ENCODE results near the gene NFE2L2.

Gene NFE2L2

DNA sequence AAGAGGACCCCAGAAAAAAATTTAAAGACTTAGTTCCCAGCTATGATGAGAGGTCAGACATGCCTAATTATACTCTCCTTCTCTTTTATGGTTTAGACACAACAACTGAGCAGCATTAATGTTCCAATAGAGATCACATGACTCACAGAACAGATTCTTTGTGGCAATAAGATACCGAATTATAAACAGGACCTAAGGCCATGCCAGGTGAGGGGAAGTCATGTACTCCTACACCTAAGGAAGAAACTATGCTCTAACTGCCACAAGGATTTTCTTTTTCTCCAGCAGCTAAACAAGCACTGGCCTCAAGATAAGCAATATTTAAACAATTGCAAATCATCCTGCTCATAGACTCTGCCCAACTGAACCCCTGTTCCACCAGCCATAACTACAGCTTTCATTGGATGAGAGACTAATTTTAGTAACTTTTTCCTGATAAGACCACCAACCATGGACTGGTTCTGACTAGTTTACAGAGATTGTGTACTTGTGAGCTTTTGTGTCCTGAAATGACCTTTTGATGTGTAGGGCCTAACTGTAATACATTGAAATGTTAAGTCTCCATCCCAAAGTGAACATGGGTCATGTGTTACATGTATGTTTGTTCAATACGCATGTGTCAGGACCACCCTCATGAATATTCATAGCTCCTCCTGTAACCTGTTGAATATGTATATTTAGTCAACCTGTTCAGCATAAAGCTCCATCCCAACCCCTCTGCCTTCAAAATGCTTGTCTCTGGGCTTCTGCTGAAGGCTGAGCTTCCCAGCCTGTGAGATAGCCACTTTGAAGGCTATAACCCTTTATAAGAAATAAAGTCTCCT, 21.6 kb upstream of the NFE2L2 start:
- TF ChIP-seq, protein P1, sequence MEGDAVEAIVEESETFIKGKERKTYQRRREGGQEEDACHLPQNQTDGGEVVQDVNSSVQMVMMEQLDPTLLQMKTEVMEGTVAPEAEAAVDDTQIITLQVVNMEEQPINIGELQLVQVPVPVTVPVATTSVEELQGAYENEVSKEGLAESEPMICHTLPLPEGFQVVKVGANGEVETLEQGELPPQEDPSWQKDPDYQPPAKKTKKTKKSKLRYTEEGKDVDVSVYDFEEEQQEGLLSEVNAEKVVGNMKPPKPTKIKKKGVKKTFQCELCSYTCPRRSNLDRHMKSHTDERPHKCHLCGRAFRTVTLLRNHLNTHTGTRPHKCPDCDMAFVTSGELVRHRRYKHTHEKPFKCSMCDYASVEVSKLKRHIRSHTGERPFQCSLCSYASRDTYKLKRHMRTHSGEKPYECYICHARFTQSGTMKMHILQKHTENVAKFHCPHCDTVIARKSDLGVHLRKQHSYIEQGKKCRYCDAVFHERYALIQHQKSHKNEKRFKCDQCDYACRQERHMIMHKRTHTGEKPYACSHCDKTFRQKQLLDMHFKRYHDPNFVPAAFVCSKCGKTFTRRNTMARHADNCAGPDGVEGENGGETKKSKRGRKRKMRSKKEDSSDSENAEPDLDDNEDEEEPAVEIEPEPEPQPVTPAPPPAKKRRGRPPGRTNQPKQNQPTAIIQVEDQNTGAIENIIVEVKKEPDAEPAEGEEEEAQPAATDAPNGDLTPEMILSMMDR (IDR thresholded peaks at IDR 0.05; ENCODE audit: borderline replicate concordance, insufficient read depth, low read depth, low read length), result no peak
- no peak overlapping the region for H3K4me3 ChIP-seq (ENCODE audit: low read depth, low read length)

DNA sequence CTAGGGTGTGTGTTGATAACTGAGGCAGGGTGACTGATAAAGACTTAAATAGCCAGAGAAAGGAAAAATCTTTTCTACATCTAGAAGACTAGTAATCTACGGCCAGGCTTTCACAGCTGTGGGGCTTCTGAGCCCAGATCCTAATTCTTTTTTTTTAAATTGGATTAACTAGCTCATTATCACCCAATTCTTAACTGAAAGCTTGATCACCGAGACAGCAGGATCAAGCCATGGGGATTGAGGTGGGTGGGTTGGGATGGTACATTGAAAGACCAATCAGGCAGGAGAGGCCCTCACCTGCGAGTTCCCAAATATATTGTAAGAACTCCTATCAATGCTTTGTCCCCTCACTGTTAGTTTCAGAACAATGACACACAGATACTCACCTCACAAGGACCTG, 20.0 kb upstream of the NFE2L2 start:
- TF ChIP-seq, protein P1 (IDR thresholded peaks at IDR 0.05; ENCODE audit: borderline replicate concordance, insufficient read depth, low read depth, low read length), result no peak
- H3K4me3 ChIP-seq (ENCODE audit: low read depth, low read length), result no peak overlapping the region

DNA sequence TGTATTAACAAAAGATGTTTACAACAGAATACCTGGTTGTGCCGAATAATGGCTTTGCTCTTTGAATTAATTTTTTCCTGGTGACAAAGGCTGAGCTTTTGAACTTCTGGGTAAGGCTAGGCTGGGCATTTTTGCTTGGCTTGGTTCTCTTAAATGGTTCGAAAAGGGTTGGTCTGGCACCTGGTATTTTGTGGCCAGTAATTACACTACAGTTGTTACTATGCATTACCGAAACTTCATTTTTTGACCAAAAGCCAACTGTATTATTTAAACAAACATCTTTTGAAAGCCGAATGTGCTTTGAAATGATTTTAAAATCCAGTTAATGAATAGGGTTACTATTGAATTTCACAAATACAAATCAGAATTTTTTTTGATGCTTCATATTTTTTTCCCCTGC, 19.4 kb upstream of the NFE2L2 start:
- TF ChIP-seq, protein P1 (IDR thresholded peaks at IDR 0.05; ENCODE audit: borderline replicate concordance, insufficient read depth, low read depth, low read length), result no peak
- H3K4me3 ChIP-seq (ENCODE audit: low read depth, low read length), result no peak overlapping the region

GRCh38 chr2:177282787-177283572, 18.5 kb upstream of the NFE2L2 start:
- no peak overlapping the region for H3K4me3 ChIP-seq (ENCODE audit: low read depth, low read length)
- TF ChIP-seq, protein P1 (IDR thresholded peaks at IDR 0.05; ENCODE audit: borderline replicate concordance, insufficient read depth, low read depth, low read length), result no peak

DNA sequence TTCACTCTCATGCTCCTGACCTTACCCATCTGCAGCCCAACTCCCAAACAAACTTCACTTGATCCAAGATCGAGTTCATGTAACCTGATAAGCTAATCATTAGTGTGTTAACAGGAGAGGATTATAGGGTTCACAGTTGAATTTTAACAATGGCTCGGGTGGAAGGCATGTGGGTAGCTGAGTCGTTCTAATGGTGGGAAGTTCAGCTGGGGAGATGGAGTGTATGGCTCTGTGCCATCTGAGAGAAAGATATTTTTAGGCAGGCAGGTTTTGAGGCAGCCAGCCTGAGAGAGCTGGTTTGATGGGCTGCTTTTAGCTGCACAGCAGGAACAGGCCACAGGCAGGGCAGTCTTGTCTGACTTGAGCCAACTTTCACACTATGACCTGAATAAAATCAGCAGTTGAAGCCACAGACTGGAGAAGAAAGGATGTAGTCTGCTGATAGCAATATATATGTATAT, 17.7 kb upstream of the NFE2L2 start:
- TF ChIP-seq, protein P1 (IDR thresholded peaks at IDR 0.05; ENCODE audit: borderline replicate concordance, insufficient read depth, low read depth, low read length), result no peak
- H3K4me3 ChIP-seq (ENCODE audit: low read depth, low read length), result no peak overlapping the region

GRCh38 chr2:177281400-177282180, 17.1 kb upstream of the NFE2L2 start:
- TF ChIP-seq, protein P1 (IDR thresholded peaks at IDR 0.05; ENCODE audit: borderline replicate concordance, insufficient read depth, low read depth, low read length), result no peak
- no peak overlapping the region for H3K4me3 ChIP-seq (ENCODE audit: low read depth, low read length)
